Astrocyte (in vitro differentiated cells and primary cell): ENCODE measurements around the gene FAF2. TPM values are rescaled to one million over a fixed set of nuclear protein-coding genes. Genes with fewer than 3 reads are reported as not detected.
A peak's percentile ranks its signal among the peaks of the same experiment; 100 is the strongest.

ENCODE experiments used
- DNase-seq: peaks from one replicate; pipeline ENCODE4 v3.0.0-alpha.2; 2010; ENCODE audit warnings: low read depth
- FAIRE-seq: peaks from 2 replicates; lab custom pipeline; 2011; peaks lifted over from hg19 to GRCh38; lab: Jason Lieb, UNC
- H2AFZ ChIP-seq: 2 replicates; pipeline ENCODE4 v1.6.0; 2012; ENCODE audit warnings: low read depth, low read length, inconsistent platforms
- H3K27ac ChIP-seq: 2 replicates; pipeline ENCODE4 v1.5.1; 2011; ENCODE audit warnings: low read depth, low read length, inconsistent platforms
- H3K27me3 ChIP-seq: 2 replicates; pipeline ENCODE4 v1.6.0; 2011; ENCODE audit warnings: low read length, inconsistent platforms; ENCODE audit not compliant: insufficient read depth
- H3K36me3 ChIP-seq: 2 replicates; pipeline ENCODE4 v1.5.1; 2011; ENCODE audit warnings: low read length, inconsistent platforms; ENCODE audit not compliant: insufficient read depth
- H3K4me1 ChIP-seq: 2 replicates; pipeline ENCODE4 v1.5.1; 2011; ENCODE audit warnings: low read length, inconsistent platforms; ENCODE audit not compliant: insufficient read depth
- H3K4me2 ChIP-seq: 2 replicates; pipeline ENCODE4 v1.6.0; 2012; ENCODE audit warnings: low read length, inconsistent platforms
- H3K4me3 ChIP-seq: 2 replicates; pipeline ENCODE4 v1.5.1; 2011; ENCODE audit warnings: low read depth, mild to moderate bottlenecking, low read length, inconsistent platforms; ENCODE audit not compliant: insufficient read depth
- H3K79me2 ChIP-seq: 2 replicates; pipeline ENCODE4 v1.6.0; 2012; ENCODE audit warnings: mild to moderate bottlenecking, low read length, inconsistent platforms; ENCODE audit not compliant: insufficient read depth
- H3K9ac ChIP-seq: 2 replicates; pipeline ENCODE4 v1.6.0; 2012; ENCODE audit warnings: mild to moderate bottlenecking, low read length, inconsistent platforms
- H3K9me3 ChIP-seq: 2 replicates; pipeline ENCODE4 v1.5.1; 2012; ENCODE audit warnings: low read depth, mild to moderate bottlenecking, low read length, inconsistent platforms; ENCODE audit not compliant: insufficient read depth
- H4K20me1 ChIP-seq: 2 replicates; pipeline ENCODE4 v1.6.0; 2012; ENCODE audit warnings: low read length, inconsistent platforms; ENCODE audit not compliant: insufficient read depth
- H3K27ac Mint-ChIP-seq: one replicate; pipeline ENCODE4 v1.8.0; 2021; ENCODE audit warnings: mild to moderate bottlenecking, mixed read lengths; ENCODE audit not compliant: unreplicated experiment
- H3K27me3 Mint-ChIP-seq: one replicate; pipeline ENCODE4 v1.8.0; 2021; ENCODE audit warnings: low read depth, mixed read lengths; ENCODE audit not compliant: unreplicated experiment
- H3K36me3 Mint-ChIP-seq: one replicate; pipeline ENCODE4 v1.8.0; 2021; ENCODE audit warnings: low read depth, mixed read lengths; ENCODE audit not compliant: unreplicated experiment
- H3K4me1 Mint-ChIP-seq: one replicate; pipeline ENCODE4 v1.8.0; 2021; ENCODE audit warnings: low read depth, mixed read lengths; ENCODE audit not compliant: unreplicated experiment
- H3K4me3 Mint-ChIP-seq: one replicate; pipeline ENCODE4 v1.8.0; 2021; ENCODE audit warnings: mild to moderate bottlenecking, moderate library complexity, mixed read lengths; ENCODE audit not compliant: unreplicated experiment
- H3K9me3 Mint-ChIP-seq: one replicate; pipeline ENCODE4 v1.8.0; 2021; ENCODE audit warnings: mild to moderate bottlenecking, mixed read lengths; ENCODE audit not compliant: unreplicated experiment
- EZH2 ChIP-seq: IDR thresholded peaks from 2 replicates; pipeline ENCODE4 v1.6.1; 2012; ENCODE audit warnings: mild to moderate bottlenecking, low read length, inconsistent platforms; ENCODE audit not compliant: insufficient read depth
- total RNA-seq: library from RNA; stranded (reverse); gene quantifications from 2 replicates; pipeline ENCODE4 v1.2.1, GENCODE V29; 2021
- TF ChIP-seq, protein P1 (sequence below): IDR thresholded peaks from 2 replicates; pipeline ENCODE4 v1.5.1; 2011; ENCODE audit warnings: low read depth, mild to moderate bottlenecking, inconsistent platforms, low read length, moderate library complexity; ENCODE audit not compliant: insufficient read depth

FAF2 gene
- total RNA-seq, 1 donor from 2014 or later = 56.2 TPM

DNA sequence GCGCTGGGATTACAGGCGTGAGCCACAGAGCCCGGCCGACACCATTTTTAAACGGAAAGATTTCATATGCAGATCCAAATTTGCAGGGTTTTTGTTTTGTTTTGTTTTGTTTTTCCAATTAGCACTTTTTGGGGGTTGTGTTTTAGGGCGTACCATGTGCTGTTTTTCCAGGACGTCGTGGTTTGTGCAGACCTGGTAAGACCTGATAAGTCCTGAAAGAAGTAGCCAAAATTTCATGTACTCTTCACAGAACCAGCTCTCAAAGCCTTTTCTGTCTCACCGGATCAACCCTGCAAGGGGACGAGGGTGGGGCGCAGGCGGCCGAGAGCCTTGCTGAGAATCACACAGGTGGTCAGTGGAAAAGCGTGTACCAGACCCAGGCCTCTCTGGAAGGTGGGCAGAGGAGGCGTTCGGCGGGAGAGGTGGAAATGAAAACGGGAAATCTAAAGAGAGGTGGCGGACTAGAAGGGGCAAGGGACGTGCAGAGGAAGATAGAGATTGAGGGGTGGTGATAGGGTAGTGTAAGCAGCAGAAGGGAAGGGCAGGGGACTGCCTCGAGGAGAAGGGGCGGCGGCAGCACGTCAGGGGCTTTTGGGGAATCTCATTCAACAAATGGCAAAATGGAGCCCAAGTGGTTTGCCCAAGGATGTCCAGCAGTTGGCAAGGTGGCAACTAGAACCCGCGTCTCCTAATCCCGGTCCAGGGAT, 1.1 kb upstream of the FAF2 start:
- DNase-seq = no peak
- peaks cover 2% of the 10 kb centered on the region for H3K27me3 Mint-ChIP-seq
- H3K4me3 ChIP-seq = peak overlapping the region; percentile 75
- H2AFZ ChIP-seq = peak overlapping the region; percentile 91
- peaks cover 12% of the 10 kb centered on the region for H3K4me1 ChIP-seq
- no peaks in the 10 kb centered on the region for H3K9me3 Mint-ChIP-seq
- H3K9me3 ChIP-seq = no peaks in the 10 kb centered on the region
- peaks cover 2% of the 10 kb centered on the region for H3K27me3 ChIP-seq
- peak overlapping the region; percentile 99 for H3K4me3 Mint-ChIP-seq
- H3K4me2 ChIP-seq = peak overlapping the region; percentile 99
- H3K79me2 ChIP-seq = peaks cover 36% of the 10 kb centered on the region
- peak overlapping the region; percentile 99 for H3K9ac ChIP-seq
- peak overlapping the region; percentile 84 for H3K27ac ChIP-seq
- H3K36me3 ChIP-seq = no peaks in the 10 kb centered on the region
- no peaks in the 10 kb centered on the region for H3K36me3 Mint-ChIP-seq
- TF ChIP-seq, protein P1, sequence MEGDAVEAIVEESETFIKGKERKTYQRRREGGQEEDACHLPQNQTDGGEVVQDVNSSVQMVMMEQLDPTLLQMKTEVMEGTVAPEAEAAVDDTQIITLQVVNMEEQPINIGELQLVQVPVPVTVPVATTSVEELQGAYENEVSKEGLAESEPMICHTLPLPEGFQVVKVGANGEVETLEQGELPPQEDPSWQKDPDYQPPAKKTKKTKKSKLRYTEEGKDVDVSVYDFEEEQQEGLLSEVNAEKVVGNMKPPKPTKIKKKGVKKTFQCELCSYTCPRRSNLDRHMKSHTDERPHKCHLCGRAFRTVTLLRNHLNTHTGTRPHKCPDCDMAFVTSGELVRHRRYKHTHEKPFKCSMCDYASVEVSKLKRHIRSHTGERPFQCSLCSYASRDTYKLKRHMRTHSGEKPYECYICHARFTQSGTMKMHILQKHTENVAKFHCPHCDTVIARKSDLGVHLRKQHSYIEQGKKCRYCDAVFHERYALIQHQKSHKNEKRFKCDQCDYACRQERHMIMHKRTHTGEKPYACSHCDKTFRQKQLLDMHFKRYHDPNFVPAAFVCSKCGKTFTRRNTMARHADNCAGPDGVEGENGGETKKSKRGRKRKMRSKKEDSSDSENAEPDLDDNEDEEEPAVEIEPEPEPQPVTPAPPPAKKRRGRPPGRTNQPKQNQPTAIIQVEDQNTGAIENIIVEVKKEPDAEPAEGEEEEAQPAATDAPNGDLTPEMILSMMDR = no peak
- TF ChIP-seq EZH2 = no peak
- FAIRE-seq = no peak
- H3K4me1 Mint-ChIP-seq = no peaks in the 10 kb centered on the region
- peaks cover 12% of the 10 kb centered on the region for H4K20me1 ChIP-seq
- H3K27ac Mint-ChIP-seq = peak overlapping the region; percentile 100

DNA sequence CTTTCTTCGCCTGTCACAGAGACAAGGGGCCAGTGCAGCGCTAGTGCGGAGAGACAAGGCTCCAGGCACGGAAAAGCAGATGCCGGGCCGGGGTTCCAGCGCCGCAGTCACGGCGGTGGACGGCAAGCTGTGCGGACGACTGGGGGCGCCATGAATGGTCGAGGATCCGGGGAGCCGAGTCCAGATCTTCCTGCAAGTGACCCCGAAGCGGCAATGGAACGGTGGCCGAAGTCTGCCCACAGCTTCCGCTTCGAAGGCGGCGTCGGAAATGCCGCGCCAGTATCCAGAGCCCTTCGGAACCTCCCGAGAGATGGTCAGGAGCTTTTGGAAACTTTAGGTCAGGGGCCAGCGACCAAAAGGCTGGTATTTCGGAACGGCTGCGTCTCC, 601 bp upstream of the FAF2 start:
- Histone ChIP-seq H3K36me3 (no peaks in the 10 kb centered on the region), H2AFZ (peak overlapping the region; percentile 91), H3K9me3 (no peaks in the 10 kb centered on the region), H3K27me3 (no peaks in the 10 kb centered on the region), H3K4me3 (peak overlapping the region; percentile 75), H3K79me2 (peaks cover 41% of the 10 kb centered on the region), H3K27ac (peak overlapping the region; percentile 84), H3K4me1 (peaks cover 12% of the 10 kb centered on the region), H3K4me2 (peak overlapping the region; percentile 99), H4K20me1 (peaks cover 18% of the 10 kb centered on the region), H3K9ac (peak overlapping the region; percentile 99)
- no peaks in the 10 kb centered on the region for H3K27me3 Mint-ChIP-seq
- FAIRE-seq (no peak), DNase-seq (no peak)
- H3K4me1 Mint-ChIP-seq = no peaks in the 10 kb centered on the region
- peak overlapping the region; percentile 100 for H3K27ac Mint-ChIP-seq
- H3K36me3 Mint-ChIP-seq = no peaks in the 10 kb centered on the region
- no peaks in the 10 kb centered on the region for H3K9me3 Mint-ChIP-seq
- H3K4me3 Mint-ChIP-seq = peak overlapping the region; percentile 99
- no peak for TF ChIP-seq EZH2
- TF ChIP-seq, protein P1 = no peak

DNA sequence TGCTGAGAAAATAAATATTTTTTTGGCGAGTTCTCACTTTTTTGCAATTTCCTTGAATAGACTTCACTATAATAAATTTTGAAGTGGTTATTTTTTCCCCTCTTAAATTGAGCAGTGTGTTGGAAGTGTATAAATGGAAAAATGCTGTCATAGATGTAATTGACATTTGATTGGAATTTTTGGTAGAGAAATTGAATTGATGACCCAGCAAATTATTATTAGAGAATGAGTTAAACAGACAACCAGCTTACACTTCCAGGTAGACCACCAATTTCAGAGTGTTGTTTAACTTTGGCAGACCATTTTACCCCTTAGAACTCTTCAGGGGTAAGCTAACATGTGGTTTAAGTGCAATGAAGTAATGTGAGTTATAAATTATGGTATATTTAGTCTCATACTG, 1.9 kb downstream of the FAF2 start:
- Histone ChIP-seq H3K27me3 (no peaks in the 10 kb centered on the region), H3K9me3 (no peaks in the 10 kb centered on the region), H3K4me2 (peak overlapping the region; percentile 96), H4K20me1 (peaks cover 35% of the 10 kb centered on the region), H3K36me3 (peaks cover 3% of the 10 kb centered on the region), H2AFZ (no peak overlapping the region), H3K4me1 (peaks cover 12% of the 10 kb centered on the region), H3K27ac (no peak overlapping the region), H3K79me2 (peaks cover 57% of the 10 kb centered on the region), H3K9ac (no peak overlapping the region), H3K4me3 (peak overlapping the region; percentile 98)
- DNase-seq (no peak), FAIRE-seq (no peak)
- H3K4me1 Mint-ChIP-seq = peaks cover 2% of the 10 kb centered on the region
- no peaks in the 10 kb centered on the region for H3K9me3 Mint-ChIP-seq
- no peaks in the 10 kb centered on the region for H3K27me3 Mint-ChIP-seq
- peak overlapping the region; percentile 99 for H3K4me3 Mint-ChIP-seq
- no peak overlapping the region for H3K27ac Mint-ChIP-seq
- H3K36me3 Mint-ChIP-seq = peaks cover 2% of the 10 kb centered on the region
- no peak for TF ChIP-seq EZH2
- TF ChIP-seq, protein P1 = no peak
